ENCODE results near the gene SLC2A11. TPM values are rescaled to one million over a fixed set of nuclear protein-coding genes. Genes with fewer than 3 reads are reported as not detected.

SLC2A11 gene
- total RNA-seq = 19.0 and 22.6 TPM in 2 replicates
- long read RNA-seq, partial matches to known transcripts = 2 of 9 reads
- long read RNA-seq, other reads (novel, unspliced or antisense) = 3 of 9 reads

- Mint-ChIP-seq H3K4me3 (ENCODE audit: unreplicated experiment) (peak within 1 kb of the TSS; percentile 83), H3K27ac (ENCODE audit: unreplicated experiment) (peak within 1 kb of the TSS; percentile 90), H3K9me3 (ENCODE audit: unreplicated experiment) (no peaks in the 10 kb centered on the region), H3K4me1 (ENCODE audit: unreplicated experiment) (peaks cover 14% of the 10 kb centered on the region), H3K27me3 (ENCODE audit: unreplicated experiment) (no peaks in the 10 kb centered on the region), H3K36me3 (ENCODE audit: unreplicated experiment) (peaks cover 3% of the 10 kb centered on the region)
- TF ChIP-seq CTCF (IDR thresholded peaks at IDR 0.05) = no peak
- DNase-seq (ENCODE audit: extremely low spot score, unreplicated experiment) = peak; percentile 99
Observed at GRCh38 chr22:23857606-23858483, at the start of gene SLC2A11. SLC2A11 (plus strand) TSS chr22:23857875; CDS start chr22:23858000, 125 bp downstream.

- Mint-ChIP-seq H3K36me3 (ENCODE audit: unreplicated experiment) (peaks cover 40% of the 10 kb centered on the region), H3K4me3 (ENCODE audit: unreplicated experiment) (no peak overlapping the region), H3K4me1 (ENCODE audit: unreplicated experiment) (peaks cover 3% of the 10 kb centered on the region), H3K27ac (ENCODE audit: unreplicated experiment) (no peak overlapping the region), H3K9me3 (ENCODE audit: unreplicated experiment) (no peaks in the 10 kb centered on the region), H3K27me3 (ENCODE audit: unreplicated experiment) (no peaks in the 10 kb centered on the region)
- no peak for TF ChIP-seq CTCF (IDR thresholded peaks at IDR 0.05)
- DNase-seq (ENCODE audit: extremely low spot score, unreplicated experiment) = no peak
Observed at GRCh38 chr22:23812378-23812777, 45.3 kb upstream of the SLC2A11 start.

GRCh38 chr22:23815541-23816155 is 42.0 kb upstream of the SLC2A11 start:
- peak overlapping the region; percentile 31 for H3K27ac Mint-ChIP-seq (ENCODE audit: unreplicated experiment)
- H3K9me3 Mint-ChIP-seq (ENCODE audit: unreplicated experiment) = no peaks in the 10 kb centered on the region
- TF ChIP-seq CTCF (IDR thresholded peaks at IDR 0.05) = no peak
- peaks cover 3% of the 10 kb centered on the region for H3K4me1 Mint-ChIP-seq (ENCODE audit: unreplicated experiment)
- no peaks in the 10 kb centered on the region for H3K27me3 Mint-ChIP-seq (ENCODE audit: unreplicated experiment)
- peaks cover 47% of the 10 kb centered on the region for H3K36me3 Mint-ChIP-seq (ENCODE audit: unreplicated experiment)
- no peak overlapping the region for H3K4me3 Mint-ChIP-seq (ENCODE audit: unreplicated experiment)
- no peak for DNase-seq (ENCODE audit: extremely low spot score, unreplicated experiment)

GRCh38 chr22:23816156-23816976 is 41.3 kb upstream of the SLC2A11 start:
- no peaks in the 10 kb centered on the region for H3K9me3 Mint-ChIP-seq (ENCODE audit: unreplicated experiment)
- peaks cover 3% of the 10 kb centered on the region for H3K4me1 Mint-ChIP-seq (ENCODE audit: unreplicated experiment)
- no peak for DNase-seq (ENCODE audit: extremely low spot score, unreplicated experiment)
- H3K27me3 Mint-ChIP-seq (ENCODE audit: unreplicated experiment) = no peaks in the 10 kb centered on the region
- peaks cover 43% of the 10 kb centered on the region for H3K36me3 Mint-ChIP-seq (ENCODE audit: unreplicated experiment)
- no peak overlapping the region for H3K4me3 Mint-ChIP-seq (ENCODE audit: unreplicated experiment)
- peak overlapping the region; percentile 31 for H3K27ac Mint-ChIP-seq (ENCODE audit: unreplicated experiment)
- TF ChIP-seq CTCF (IDR thresholded peaks at IDR 0.05) = no peak
